NAMALWA (cell line): ENCODE measurements around the gene PML.
"Not testable (repeated sequence)": the region's sequence is repeated elsewhere in the genome, so short reads cannot be mapped to it uniquely, and the experiment has no call there.

ENCODE experiments used
- DNase-seq: peaks from one replicate; pipeline ENCODE4 v3.0.0-alpha.2; 2015; ENCODE audit warnings: low spot score

PML gene

DNA sequence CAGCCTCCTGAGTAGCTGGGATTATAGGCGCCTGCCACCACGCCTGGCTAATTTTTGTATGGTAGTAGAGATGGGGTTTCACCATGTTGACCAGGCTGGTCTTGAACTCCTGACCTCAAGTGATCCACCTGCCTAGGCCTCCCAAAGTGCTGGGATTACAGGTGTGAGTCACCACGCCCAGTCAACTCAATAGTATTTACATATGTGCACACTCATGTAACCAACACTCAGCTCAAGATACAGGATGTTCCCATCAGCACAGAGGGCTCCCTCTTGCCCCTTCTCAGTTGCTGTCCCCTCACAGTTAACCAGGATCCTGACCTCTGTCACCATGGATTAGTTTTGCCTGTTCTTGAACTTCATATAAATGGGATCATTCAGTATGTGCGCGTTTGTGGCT lies 61.8 kb downstream of the PML start:
- not testable (repeated sequence) for DNase-seq

DNA sequence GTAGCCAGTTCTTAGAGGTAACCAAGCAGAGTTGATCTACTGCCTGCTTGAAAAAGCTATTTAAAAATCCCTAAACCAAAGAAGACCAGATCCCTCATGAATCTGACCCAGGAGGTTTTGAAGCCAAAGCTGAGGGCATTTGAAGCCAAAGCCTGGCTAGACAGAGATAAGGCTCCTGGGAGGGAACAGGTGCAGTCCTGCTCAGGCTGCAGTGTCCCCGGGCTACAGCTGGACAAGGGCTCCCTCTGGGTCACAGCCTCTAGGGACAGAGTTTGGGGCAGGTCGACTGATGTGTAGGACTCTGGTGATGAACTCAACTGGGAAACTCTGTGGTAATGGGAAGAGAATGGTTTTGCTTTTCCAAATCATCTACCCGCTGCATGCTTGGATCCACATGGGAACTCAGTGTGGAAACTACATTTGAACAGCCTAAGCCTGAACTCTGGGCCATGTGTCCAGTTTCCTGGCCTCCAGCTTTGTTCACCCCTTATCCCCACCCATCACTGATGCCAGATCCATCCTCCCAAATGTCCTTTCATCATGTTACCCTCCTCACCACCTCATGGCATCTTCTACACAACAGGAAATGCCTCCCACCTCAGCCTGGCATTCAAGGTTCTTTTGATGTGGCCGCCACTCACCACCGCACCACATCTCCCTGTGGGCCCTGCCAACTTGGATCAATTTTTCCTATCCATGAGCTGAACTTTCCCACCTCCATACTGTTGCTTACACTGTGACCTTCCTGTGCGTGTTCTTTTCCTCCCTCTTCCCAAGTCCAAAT lies 64.7 kb downstream of the PML start:
- not testable (repeated sequence) for DNase-seq

DNA sequence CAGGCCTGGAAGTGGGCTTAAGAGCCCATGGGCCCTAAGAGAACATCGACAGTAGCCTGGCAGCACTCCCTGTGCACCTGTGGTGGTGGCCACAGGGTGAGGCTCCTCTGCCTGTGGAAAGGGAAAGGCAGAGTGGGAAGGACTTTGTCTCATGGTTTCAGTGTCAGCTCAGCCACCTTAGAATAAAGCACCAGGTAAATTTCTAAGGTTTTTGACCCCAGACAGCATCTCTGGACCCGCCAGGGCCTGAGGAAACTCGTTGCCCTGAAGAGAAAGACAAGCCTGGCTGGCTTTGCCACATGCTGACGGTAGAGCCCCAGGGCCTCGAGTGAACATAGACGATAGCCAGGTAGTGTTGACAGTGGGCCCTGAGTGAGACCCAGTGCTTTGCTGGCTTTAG lies 65.7 kb downstream of the PML start:
- no peak for DNase-seq

DNA sequence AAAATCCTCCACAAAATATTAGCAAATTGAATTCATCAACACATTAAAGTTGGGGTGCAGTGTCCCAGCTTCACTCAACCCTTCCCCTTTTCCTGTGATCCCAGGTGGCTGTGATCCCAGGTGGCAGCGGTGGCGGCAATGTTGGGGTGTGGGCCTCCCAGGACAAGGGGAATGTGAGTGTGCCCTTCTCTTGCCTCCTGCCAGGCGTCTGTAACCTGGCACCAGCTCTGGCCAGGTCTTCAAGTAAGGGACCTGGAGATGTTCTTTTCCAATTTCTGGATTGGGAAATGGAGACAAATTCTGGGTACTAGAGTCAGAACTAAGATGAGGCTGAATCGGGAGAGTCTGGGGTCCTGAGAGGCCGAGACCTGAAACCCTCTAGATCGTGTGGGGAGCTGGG lies 67.7 kb downstream of the PML start:
- DNase-seq = no peak

DNA sequence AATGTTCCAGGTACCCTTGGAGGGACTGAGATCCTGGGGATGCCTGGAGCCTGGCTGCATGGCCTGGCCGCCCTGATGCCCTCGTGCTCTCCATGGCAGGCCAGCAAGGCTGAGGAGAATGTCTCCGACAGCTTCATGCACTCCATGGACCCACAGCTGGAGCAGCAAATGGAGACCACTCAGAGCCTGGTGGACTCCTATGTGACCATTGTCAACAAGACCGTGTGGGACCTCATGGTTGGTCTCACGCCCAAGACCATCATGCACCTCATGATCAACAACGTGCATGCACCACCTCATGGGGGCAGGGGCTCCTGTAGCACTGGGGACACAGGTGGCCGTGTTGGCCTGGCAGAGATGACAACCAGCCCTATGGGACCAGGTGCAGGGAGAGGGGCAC lies 68.2 kb downstream of the PML start:
- DNase-seq = no peak

DNA sequence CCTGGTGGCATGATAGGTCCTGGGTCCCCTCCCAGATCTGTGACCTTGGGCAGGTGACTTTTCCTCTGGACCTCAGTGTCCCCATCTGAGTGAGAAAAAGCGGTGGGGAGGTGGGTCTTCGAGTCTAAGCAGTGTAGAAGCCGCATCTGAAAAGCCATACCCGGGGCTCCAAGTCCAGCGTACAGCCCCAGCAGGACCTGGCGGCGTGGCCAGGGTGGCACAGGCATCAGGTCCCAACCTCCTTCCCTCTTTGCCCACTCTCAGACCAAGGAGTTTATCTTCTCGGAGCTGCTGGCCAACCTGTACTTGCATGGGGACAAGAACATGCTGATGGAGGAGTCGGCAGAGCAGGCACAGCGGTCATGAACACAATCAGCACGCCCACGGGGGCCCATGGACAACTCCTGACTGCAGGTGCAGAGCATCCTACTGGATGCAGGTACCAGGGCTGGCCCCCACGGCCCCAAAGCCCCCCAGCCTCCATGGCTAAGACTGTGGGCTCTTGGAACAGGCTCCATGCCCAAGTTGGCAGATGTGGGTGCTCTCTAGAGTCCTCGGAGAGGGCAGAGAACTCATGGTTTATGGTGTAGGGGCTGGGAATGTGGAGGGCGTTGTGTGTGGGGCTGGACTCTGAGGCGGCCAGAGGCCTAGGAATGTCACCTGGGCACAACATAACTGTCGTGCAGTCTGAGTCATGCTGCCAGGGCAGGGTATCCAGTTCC lies 69.1 kb downstream of the PML start:
- not testable (repeated sequence) for DNase-seq

DNA sequence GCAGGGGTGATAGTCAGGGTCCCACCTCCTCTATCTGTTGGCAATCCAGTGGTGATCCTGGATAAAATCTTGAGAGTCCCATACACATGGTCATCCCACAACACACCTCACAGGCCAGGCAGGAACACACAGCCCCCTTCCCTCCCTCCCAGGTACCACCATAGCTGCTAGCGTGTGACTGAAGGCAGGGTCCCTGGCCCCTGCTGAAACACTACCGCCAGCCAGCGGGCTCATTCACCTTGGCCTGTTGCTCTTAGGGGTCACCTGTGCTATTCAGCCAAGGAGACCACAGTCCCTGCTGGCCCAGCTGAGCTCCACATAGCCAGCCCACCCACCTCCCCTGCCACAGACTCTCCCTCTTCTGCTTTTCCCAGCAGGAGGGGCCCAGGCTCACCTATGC lies 69.7 kb downstream of the PML start:
- DNase-seq = not testable (repeated sequence)

DNA sequence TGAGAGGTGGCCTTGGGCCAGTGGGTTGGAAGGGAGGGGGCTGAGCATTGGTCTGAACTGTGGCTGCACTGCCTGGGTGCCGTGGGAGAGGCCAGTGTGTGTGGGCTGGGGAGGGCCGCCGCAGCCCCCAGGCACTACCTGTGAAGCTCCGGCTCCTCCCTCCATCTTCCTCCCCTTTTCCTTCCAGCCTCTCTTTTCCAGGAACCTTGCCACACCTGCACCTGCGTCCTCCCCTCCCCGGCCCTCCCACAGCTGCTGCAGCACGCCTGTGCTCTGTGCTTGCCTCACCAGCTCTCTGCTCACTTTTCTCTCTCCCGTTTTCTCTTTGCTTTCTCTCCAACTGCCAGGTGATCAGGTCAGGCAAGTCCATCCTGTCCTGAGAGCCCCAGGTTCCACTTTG lies 70.3 kb downstream of the PML start:
- not testable (repeated sequence) for DNase-seq

DNA sequence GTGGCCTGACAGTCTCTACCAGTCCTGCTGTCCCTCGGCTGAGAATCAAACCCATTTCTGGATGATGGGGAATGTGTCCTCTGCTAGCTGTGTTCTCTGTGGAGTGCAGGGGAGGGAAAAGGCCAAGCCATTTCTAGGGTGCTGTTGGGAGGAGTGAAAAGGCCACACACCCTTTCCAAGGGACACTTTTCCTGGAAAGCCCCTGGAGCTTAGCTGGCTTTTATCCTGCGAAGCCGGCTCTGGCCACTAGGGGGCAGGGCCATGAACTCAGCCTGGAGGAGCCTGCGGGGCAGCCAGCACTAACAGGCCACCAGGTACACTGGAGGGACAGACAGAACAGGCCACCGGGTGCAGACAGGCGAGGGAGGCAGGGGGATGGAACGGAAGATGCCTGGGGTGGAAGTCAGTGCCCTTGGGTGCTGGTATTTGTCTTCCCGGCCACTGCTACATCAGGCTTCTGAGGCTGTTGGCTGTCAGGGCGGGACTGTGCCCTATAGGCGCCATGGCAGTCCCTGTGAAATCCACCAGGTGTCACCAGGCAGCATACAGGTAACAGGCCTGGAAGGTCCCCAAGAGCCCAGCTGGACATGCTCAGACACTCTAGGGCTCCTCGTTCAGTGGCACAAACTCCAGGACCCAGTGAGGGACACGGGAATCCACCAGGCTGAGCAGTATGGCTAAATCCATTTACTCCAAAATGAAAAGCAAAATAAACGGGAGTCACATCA lies 71.3 kb downstream of the PML start:
- not testable (repeated sequence) for DNase-seq

DNA sequence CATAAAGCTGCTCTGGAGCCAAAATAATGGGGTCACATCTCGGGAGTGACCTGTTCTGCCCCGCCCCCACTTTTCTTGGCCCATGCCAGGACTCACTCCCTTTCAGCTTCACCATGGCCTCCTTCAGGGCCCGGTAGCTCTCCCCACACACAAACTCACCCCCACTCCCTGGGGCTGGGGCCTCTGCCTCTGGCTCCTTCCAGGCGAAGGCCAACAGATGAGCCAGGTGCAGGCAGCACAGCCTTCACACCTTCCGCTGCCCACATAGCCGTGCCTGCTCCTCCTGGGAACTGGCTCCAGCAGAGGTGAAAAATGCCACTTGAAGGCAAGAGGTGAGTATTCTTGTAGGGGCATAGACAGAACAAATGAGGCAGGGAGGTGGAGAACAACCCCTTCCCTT lies 77.1 kb downstream of the PML start:
- DNase-seq = not testable (repeated sequence)

DNA sequence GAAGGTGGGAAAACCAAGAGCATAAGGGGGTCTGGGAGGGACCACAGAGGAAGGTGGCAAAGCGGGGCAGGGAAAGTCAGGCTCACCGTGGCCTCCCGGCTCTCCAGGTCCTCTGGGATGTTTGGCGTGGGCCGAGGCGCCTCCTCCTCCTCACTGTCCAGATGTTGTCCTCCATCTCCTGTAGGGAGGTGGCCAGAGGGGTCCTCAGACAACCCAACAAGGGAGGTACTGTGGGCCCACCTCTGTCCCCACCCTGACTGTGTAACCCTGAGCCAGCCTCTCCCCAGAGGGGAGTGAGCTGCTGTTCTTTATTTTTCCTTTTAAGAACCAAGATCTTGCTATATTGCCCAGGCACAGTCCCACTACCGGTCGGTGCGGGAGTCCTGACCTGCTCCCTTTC lies 77.6 kb downstream of the PML start:
- DNase-seq = not testable (repeated sequence)

DNA sequence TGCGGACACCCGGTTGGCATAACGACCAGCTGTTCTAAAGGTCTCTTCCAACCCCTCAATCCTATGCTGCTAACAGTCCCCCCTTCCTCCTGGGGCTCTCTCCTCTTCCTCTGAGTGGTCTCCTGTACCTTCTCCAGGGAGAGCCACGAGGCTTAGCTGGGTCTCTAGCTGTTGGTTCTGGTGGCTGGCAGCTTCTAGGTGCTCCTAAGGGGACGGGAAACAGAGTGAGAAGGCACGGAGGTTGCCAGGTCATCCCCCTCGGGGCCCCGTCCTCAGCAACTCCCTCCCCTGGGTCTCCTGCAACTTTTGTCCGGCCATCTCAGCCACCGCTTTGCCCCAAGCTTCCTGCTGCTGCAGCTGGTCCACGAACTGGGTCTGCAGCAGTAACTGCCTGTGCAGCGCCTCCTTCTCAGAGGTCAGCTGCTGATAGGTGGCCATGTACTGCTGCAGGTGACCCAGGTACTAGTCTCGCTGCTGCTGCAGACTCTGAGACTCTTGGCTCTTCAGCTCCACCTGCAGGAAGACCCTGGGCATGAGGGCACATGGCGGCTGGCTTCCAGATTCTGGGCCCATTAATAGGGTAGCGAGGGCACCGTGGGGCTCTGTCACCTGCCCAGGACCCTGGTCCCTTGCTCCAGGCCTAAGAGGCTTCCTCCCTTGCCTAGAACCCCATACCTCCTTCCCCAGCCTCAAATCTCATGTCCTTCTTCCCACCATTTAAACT lies 78.3 kb downstream of the PML start:
- not testable (repeated sequence) for DNase-seq

DNA sequence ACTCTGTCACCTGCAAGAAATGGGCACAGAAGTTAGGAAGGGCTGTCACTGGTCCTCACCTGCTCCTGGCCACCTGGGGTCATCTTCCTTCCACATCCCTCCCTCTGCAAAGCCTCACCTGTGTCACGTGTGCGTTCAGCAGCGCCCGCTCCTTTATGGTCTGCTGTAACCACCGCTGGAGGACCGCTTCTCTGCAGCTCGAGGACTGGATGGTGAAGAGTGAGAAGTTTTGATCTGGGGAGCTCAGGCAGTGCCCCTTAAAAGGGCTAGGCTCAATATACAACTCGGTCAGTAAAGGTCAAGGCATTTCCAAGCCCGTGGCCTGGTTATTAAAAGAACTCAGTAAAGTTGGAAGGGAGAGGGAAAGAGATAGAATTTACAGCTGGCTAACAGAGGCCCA lies 81.3 kb downstream of the PML start:
- DNase-seq = not testable (repeated sequence)

DNA sequence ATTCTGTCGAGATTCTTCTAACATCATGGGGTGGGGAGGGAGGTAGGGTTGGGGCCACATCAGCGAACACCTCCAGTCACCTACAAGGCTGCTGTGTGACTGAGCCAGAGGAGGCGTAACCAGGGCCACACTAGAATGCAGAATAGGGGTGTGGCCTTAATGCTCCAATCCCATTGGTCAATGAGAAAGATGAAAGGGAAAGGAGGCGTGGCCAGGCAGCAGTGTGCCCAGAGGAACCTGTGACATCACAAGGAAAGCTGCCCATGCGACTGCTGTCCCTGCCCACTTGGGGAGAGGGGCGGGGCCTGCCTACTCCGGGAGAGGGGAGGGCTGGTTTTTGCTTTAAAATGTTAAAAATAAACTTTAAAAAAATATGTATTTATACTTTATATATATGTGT lies 87.9 kb downstream of the PML start, which contains the start of gene GOLGA6A:
TSS of gene GOLGA6A (minus strand) at position 101 of the 400 bp plus-strand sequence. CDS start at position 60, 41 bp downstream.
- not testable (repeated sequence) for DNase-seq

DNA sequence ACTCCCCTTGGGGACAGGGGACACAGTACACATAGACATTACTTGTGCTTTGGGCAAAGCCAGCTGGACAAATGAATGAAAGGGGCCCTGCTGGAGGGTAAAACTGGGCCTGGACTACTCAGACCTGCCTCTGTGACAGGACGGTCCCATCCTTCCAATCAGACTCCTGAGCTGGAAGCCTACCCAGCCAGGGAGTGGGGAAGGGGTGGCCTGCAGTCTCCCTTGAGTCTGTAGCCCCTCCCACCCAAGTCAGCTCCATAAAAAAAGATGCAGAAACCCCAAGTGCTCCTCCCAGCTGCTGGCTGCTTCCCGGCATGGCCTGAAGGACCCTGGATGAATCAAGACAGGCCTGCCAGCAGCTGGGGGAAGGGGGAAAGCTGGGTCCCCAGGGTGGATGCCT lies 100.1 kb downstream of the PML start:
- DNase-seq = not testable (repeated sequence)

DNA sequence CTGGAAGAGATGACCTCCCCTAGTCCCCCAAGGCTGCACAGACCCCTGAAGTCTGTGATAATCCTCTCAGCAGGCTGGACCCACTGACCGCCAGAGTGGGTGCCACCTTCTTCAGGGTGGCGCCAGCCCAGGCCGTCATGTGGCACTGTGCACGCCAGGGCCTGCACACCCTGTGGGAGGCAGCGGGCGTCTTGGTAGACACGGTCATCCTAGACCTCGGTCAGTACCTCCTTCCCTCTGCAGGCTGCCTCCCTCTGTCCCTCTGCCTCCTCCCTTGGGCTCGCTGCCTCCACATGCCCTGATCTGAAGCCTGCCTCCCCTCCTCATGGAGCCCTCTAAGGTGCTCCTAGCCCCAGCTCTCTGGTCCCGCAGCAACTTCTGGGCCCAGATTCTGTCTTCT lies 101.1 kb downstream of the PML start:
- DNase-seq = not testable (repeated sequence)

DNA sequence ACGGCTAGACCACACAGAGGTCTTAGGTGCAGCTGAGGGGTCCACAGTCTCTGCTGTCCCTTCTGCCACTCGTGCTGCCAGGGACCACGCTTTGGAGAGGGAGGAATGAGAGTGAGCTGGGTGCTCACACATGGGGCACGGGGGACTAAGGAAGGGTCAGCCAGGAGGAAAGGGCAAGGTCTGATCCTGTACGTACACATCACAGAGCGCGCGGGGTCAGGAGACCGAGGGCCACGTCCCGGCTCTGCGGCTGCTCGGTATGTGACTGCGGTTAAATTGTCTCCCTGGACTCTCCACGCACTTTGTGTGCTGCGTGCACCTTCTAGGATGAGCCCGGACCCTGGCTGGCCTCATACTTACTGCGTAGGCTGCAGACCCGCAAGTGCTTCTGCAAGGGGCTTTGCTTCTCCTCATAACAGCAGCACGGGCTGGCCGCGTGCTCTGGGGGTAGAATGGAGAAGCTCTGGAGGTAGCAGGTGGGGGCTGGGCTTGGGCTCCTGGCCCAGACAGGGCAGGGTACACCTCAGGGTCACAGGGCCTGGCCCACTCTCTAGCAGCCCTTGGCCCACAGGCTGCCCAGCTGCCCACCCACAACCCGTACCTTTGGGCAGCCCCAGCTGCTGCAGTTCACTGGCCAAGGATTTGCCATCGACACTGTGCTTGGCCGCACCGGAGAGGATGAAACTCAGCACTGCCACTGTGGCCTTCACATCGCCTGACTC lies 102.4 kb downstream of the PML start:
- not testable (repeated sequence) for DNase-seq
